Measurements from ENCODE around the gene COL28A1. TPM values are rescaled to one million over a fixed set of nuclear protein-coding genes. Genes with fewer than 3 reads are reported as not detected.
"Not testable (repeated sequence)": the region's sequence is repeated elsewhere in the genome, so short reads cannot be mapped to it uniquely, and the experiment has no call there.

The COL28A1 gene
- total and polyA plus RNA-seq, 7 donors: 0.29 to 6.3 (median 1.9) TPM

DNA sequence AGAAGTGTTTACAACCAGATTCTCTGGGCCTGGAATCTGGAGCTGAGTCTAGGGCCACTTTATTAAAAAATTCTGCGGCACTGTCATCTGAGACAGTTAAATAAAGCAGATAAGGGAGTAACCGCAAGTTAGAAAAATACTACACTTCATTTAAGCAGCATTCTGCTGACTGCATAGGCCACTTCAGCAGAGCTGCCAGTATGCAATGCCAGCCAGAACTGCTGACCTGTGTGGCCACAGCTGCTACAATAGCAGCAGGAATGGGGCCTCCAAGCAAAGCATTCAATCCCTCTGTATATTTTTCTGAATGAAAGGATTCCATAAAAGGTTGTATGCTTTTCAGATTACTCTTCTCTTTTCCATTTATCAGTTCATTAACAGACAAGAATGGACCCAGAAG is 136.0 kb downstream of the COL28A1 start:
- H3K27ac ChIP-seq: no peak overlapping the region
- H3K4me3 ChIP-seq: no peak overlapping the region
- intact Hi-C loops (cut with DNase I): no loop called here
- DNase-seq (no peak), ATAC-seq (no peak)
- TF ChIP-seq, protein P1, sequence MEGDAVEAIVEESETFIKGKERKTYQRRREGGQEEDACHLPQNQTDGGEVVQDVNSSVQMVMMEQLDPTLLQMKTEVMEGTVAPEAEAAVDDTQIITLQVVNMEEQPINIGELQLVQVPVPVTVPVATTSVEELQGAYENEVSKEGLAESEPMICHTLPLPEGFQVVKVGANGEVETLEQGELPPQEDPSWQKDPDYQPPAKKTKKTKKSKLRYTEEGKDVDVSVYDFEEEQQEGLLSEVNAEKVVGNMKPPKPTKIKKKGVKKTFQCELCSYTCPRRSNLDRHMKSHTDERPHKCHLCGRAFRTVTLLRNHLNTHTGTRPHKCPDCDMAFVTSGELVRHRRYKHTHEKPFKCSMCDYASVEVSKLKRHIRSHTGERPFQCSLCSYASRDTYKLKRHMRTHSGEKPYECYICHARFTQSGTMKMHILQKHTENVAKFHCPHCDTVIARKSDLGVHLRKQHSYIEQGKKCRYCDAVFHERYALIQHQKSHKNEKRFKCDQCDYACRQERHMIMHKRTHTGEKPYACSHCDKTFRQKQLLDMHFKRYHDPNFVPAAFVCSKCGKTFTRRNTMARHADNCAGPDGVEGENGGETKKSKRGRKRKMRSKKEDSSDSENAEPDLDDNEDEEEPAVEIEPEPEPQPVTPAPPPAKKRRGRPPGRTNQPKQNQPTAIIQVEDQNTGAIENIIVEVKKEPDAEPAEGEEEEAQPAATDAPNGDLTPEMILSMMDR (IDR thresholded peaks at IDR 0.05): no peak
- no peaks in the 10 kb centered on the region for H3K27me3 ChIP-seq (ENCODE audit: insufficient read depth in 3 of 3, low read length in 2 of 3)
- no peaks in the 10 kb centered on the region for H3K36me3 ChIP-seq (ENCODE audit: insufficient read depth in 1 of 2, low read depth in 1 of 2)
- no peaks in the 10 kb centered on the region for H3K4me1 ChIP-seq
- H3K9me3 ChIP-seq: no peaks in the 10 kb centered on the region
- 79 to 84% (median 82%) methylated on average over 2 of the region's 2 CpGs for WGBS, 3 donors

DNA sequence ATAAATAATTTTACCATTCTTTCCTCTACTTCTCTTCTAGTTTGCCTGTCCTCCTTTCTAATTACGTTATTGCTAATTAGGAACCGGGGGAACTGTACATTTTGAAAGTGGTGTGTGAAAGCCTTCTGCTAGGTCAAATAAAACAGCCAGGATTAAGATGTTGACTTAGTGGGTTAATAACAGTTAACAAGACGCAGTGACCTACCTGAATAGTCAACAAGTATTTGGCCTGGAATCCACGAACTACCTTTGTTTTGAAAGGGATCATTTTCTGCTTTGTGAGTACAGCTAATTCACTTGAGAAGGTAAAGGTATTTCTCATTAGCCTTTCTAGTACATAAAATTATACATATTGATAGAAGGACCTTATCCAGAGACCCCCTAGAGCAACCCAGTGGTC is 139.9 kb downstream of the COL28A1 start:
- H3K36me3 ChIP-seq (ENCODE audit: insufficient read depth in 1 of 2, low read depth in 1 of 2): no peaks in the 10 kb centered on the region
- no peak overlapping the region for H3K4me3 ChIP-seq
- DNase-seq (no peak), ATAC-seq (no peak)
- H3K27ac ChIP-seq: no peak overlapping the region
- TF ChIP-seq, protein P1 (IDR thresholded peaks at IDR 0.05): no peak
- H3K9me3 ChIP-seq: no peaks in the 10 kb centered on the region
- intact Hi-C loops (cut with DNase I): no loop called here
- H3K4me1 ChIP-seq: no peaks in the 10 kb centered on the region
- WGBS, 3 donors: 89 to 91% (median 91%) methylated on average over 4 of the region's 4 CpGs
- H3K27me3 ChIP-seq (ENCODE audit: insufficient read depth in 3 of 3, low read length in 2 of 3): no peaks in the 10 kb centered on the region

- H3K9me3 ChIP-seq; H3K27me3 ChIP-seq (ENCODE audit: insufficient read depth in 3 of 3, low read length in 2 of 3); ATAC-seq; intact Hi-C loops (cut with DNase I); H3K4me1 ChIP-seq; H3K4me3 ChIP-seq; H3K27ac ChIP-seq; DNase-seq; H3K36me3 ChIP-seq (ENCODE audit: insufficient read depth in 1 of 2, low read depth in 1 of 2): not testable (repeated sequence)
- WGBS, 3 donors: 94 to 96% (median 96%) methylated on average over 4 of the region's 4 CpGs
Measured at GRCh38 chr7:7388164-7388563, 147.5 kb downstream of the COL28A1 start.

DNA sequence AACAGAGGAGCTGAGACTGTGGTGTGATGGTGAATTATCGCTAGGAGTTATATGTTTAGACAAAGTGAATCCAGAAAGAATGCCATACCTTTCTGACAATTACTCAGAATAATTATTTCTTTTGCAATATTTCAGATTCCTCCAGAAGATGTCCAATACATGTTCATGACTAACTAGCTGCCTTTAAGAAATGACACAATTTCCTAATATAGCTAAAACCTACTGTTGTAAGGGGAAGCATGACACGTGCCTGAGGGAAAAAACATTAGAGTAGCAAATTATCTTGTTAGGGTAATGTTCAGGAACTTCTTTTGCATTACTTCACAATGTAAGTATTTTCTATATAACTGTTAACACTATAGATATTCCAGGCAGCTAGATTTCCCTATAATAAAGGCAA is 150.3 kb downstream of the COL28A1 start:
- no peaks in the 10 kb centered on the region for H3K4me1 ChIP-seq
- ATAC-seq (no peak), DNase-seq (no peak)
- no peaks in the 10 kb centered on the region for H3K27me3 ChIP-seq (ENCODE audit: insufficient read depth in 3 of 3, low read length in 2 of 3)
- no peaks in the 10 kb centered on the region for H3K9me3 ChIP-seq
- no peak overlapping the region for H3K27ac ChIP-seq
- H3K36me3 ChIP-seq (ENCODE audit: insufficient read depth in 1 of 2, low read depth in 1 of 2): no peaks in the 10 kb centered on the region
- WGBS, 3 donors: 66 to 74% (median 73%) methylated on average over 2 of the region's 2 CpGs
- TF ChIP-seq, protein P1 (IDR thresholded peaks at IDR 0.05): no peak
- intact Hi-C loops (cut with DNase I): no loop called here
- H3K4me3 ChIP-seq: no peak overlapping the region

DNA sequence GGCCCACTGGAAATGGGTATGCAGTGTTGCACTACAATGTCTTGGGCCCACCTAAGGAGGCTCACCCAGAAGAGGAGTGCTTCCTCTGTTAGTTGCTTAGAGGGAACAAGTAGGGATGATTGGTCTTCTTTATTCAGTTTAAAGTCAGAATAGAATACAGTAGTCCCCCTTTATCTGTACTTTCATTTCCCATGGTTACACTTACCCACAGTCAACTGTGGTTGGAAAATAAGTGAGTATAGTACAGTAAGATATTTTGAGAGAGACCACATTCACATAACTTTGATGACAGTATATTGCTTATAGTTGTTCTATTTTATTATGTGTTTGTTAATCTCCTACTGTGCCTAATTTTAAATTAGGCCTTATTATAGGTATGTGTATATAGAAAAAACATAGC is 151.4 kb downstream of the COL28A1 start:
- H3K4me3 ChIP-seq: no peak overlapping the region
- no peaks in the 10 kb centered on the region for H3K4me1 ChIP-seq
- ATAC-seq (no peak), DNase-seq (no peak)
- intact Hi-C loops (cut with DNase I): no loop called here
- no peaks in the 10 kb centered on the region for H3K27me3 ChIP-seq (ENCODE audit: insufficient read depth in 3 of 3, low read length in 2 of 3)
- no peaks in the 10 kb centered on the region for H3K9me3 ChIP-seq
- H3K36me3 ChIP-seq (ENCODE audit: insufficient read depth in 1 of 2, low read depth in 1 of 2): peaks cover 0 to 4% of the 10 kb centered on the region in 2 donors
- H3K27ac ChIP-seq: no peak overlapping the region
- TF ChIP-seq, protein P1 (IDR thresholded peaks at IDR 0.05): no peak

All from psoas muscle (tissue), 8 donors.